K562 (cell line): Measurements from ENCODE around the gene TIA1. TPM values are rescaled to one million over a fixed set of nuclear protein-coding genes. Genes with fewer than 3 reads are reported as not detected.

Experiments
- ATAC-seq: fragments of 200-7000 bp; cut with Tn5 transposase; 3 replicates; pipeline ENCODE4 v1.9.1; 2020; ENCODE audit warnings: moderate library complexity
- BruUV-seq: library from RNA; stranded (reverse); fragments of 400-500 nt; replicated peaks from 2 replicates; lab custom pipeline; 2021; lab: Mats Ljungman, UMichigan
- CTCF ChIA-PET: fragments of 300-600 bp; formaldehyde crosslinking; extraction: SDS; loops from one replicate; lab custom pipeline; 2021; ENCODE audit warnings: low intra/inter-chr PET ratio; lab: Yijun Ruan, JAX
- POLR2A ChIA-PET: fragments of 300-600, 350-650 bp; sonication (Branson Sonifier 250); formaldehyde crosslinking; extraction: SDS; loops from one replicate; lab custom pipeline; 2021; ENCODE audit warnings: antibody characterized with exemption, inconsistent platforms; lab: Yijun Ruan, JAX
- DNase-seq, 4 experiments: peaks; one replicate each; pipeline versions ENCODE4 v3.0.0 to v3.0.0-alpha.2; 2011 to 2018; ENCODE audit warnings: low spot score in 3 of 4, mixed read lengths in 3 of 4; ENCODE audit errors: extremely low read depth in 1 of 4
- FAIRE-seq: peaks from 2 replicates; lab custom pipeline; 2011; peaks lifted over from hg19 to GRCh38; lab: Jason Lieb, UNC
- H2AFZ ChIP-seq: 2 replicates; pipeline ENCODE4 v1.6.0; 2011; ENCODE audit warnings: low read depth, low read length, control low read depth, inconsistent platforms
- H3K27ac ChIP-seq: fragments of 200-600 bp; 3 replicates; pipeline ENCODE4 v1.8.0; 2011; ENCODE audit warnings: low read depth, mild to moderate bottlenecking, control low read depth, inconsistent platforms, low read length, moderate library complexity, mixed read lengths; ENCODE audit errors: extremely low read depth
- H3K27me3 ChIP-seq, 2 experiments: fragments of 300-600 bp in 1 of 2; 2 replicates in 1 of 2; 3 replicates in 1 of 2; pipeline versions ENCODE4 v1.6.0 to v1.8.0; 2011; ENCODE audit warnings: inconsistent platforms in 2 of 2, low read length in 2 of 2, mild to moderate bottlenecking in 1 of 2, mixed read lengths in 1 of 2, moderate library complexity in 1 of 2; ENCODE audit not compliant: control insufficient read depth in 2 of 2, insufficient read depth in 2 of 2
- H3K36me3 ChIP-seq: fragments of 300-600 bp; 3 replicates; pipeline ENCODE4 v1.8.0; 2011; ENCODE audit warnings: mild to moderate bottlenecking, low read length, inconsistent platforms; ENCODE audit not compliant: control insufficient read depth, insufficient read depth
- H3K4me1 ChIP-seq, 2 experiments: fragments of 200-600 bp in 1 of 2; replicated peaks in 1 of 2; 2 replicates in 1 of 2; 3 replicates in 1 of 2; pipeline versions ENCODE4 v1.5.1 to v1.8.0; 2011; ENCODE audit warnings: inconsistent platforms in 2 of 2, low read length in 2 of 2, mild to moderate bottlenecking in 1 of 2, mixed read lengths in 1 of 2, moderate library complexity in 1 of 2; ENCODE audit not compliant: control insufficient read depth in 2 of 2, insufficient read depth in 2 of 2
- H3K4me2 ChIP-seq: 2 replicates; pipeline ENCODE4 v1.6.1; 2011; ENCODE audit warnings: low read length, control low read depth, inconsistent platforms, mixed read lengths; ENCODE audit not compliant: insufficient read depth
- H3K4me3 ChIP-seq: fragments of 200-600 bp; sonication (generic), shearing (Covaris generic); 2 replicates; pipeline ENCODE4 v1.5.1; 2016; ENCODE audit warnings: control low read depth, inconsistent platforms
- H3K79me2 ChIP-seq: fragments of 200-600 bp; 3 replicates; pipeline ENCODE4 v1.8.0; 2011; ENCODE audit warnings: low read length, inconsistent platforms; ENCODE audit not compliant: control insufficient read depth, insufficient read depth
- H3K9ac ChIP-seq, 2 experiments: 2 replicates each; pipeline versions ENCODE4 v1.6.0 to v1.6.1; 2011; ENCODE audit warnings: low read depth in 2 of 2, low read length in 2 of 2, control low read depth in 1 of 2, inconsistent platforms in 1 of 2, mild to moderate bottlenecking in 1 of 2, mixed read lengths in 1 of 2; ENCODE audit not compliant: insufficient read depth in 1 of 2
- H3K9me1 ChIP-seq: one replicate; pipeline ENCODE4 v1.6.0; 2011; ENCODE audit warnings: inconsistent platforms, mild to moderate bottlenecking, low read length, moderate library complexity; ENCODE audit not compliant: control insufficient read depth, insufficient read depth
- H3K9me3 ChIP-seq: replicated peaks from 2 replicates; pipeline ENCODE4 v1.5.1; 2011; ENCODE audit warnings: low read depth, low read length, inconsistent platforms; ENCODE audit not compliant: control insufficient read depth, insufficient read depth
- H4K20me1 ChIP-seq: replicated peaks from 2 replicates; pipeline ENCODE4 v1.6.1; 2011; ENCODE audit warnings: low read length, inconsistent platforms, mixed read lengths; ENCODE audit not compliant: control insufficient read depth, insufficient read depth
- ARID1B ChIP-seq: fragments of 450-650 bp; IDR thresholded peaks from 2 replicates; pipeline ENCODE4 v1.6.1; 2016; ENCODE audit warnings: antibody characterized with exemption, mild to moderate bottlenecking, inconsistent platforms
- BCOR ChIP-seq: fragments of 450-650 bp; IDR thresholded peaks from 2 replicates; pipeline ENCODE4 v1.6.1; 2016
- EP400 ChIP-seq: fragments of 450-650 bp; IDR thresholded peaks from 2 replicates; pipeline ENCODE4 v1.6.1; 2017; ENCODE audit warnings: antibody characterized with exemption, mild to moderate bottlenecking, moderate library complexity
- FOXK2 ChIP-seq, 2 experiments: fragments of 450-650 bp; IDR thresholded peaks in 1 of 2; conservative IDR thresholded peaks in 1 of 2; 2 replicates each; pipeline ENCODE4 v1.6.1; 2016; ENCODE audit warnings: low read depth in 2 of 2, mild to moderate bottlenecking in 1 of 2
- FOXO4 ChIP-seq: fragments of 450-650 bp; formaldehyde crosslinking; IDR thresholded peaks from 2 replicates; pipeline ENCODE4 v1.4.0; 2020; ENCODE audit warnings: mild to moderate bottlenecking, moderate library complexity
- KLF16 ChIP-seq: IDR thresholded peaks from 2 replicates; pipeline ENCODE4 v1.6.1; 2016; ENCODE audit warnings: antibody characterized with exemption
- LCOR ChIP-seq: sonication (generic); formaldehyde crosslinking; IDR thresholded peaks from 2 replicates; pipeline ENCODE4 v1.8.0; 2022; ENCODE audit warnings: mild to moderate bottlenecking, missing genetic modification reagents
- POLR2A ChIP-seq: fragments of 450-650 bp; conservative IDR thresholded peaks from 2 replicates; pipeline ENCODE4 v1.6.1; 2016
- POLR2AphosphoS5 ChIP-seq: IDR thresholded peaks from 2 replicates; pipeline ENCODE4 v1.6.1; 2011; ENCODE audit warnings: mild to moderate bottlenecking, low read depth, low read length, moderate library complexity; ENCODE audit not compliant: control insufficient read depth, insufficient read depth
- POLR2B ChIP-seq: fragments of 450-650 bp; IDR thresholded peaks from 2 replicates; pipeline ENCODE4 v1.6.1; 2018; ENCODE audit warnings: low read depth; ENCODE audit not compliant: partially characterized antibody
- SMAD2 ChIP-seq: fragments of 150-350 bp; IDR thresholded peaks from 2 replicates; pipeline ENCODE4 v1.6.1; 2014; ENCODE audit warnings: low read depth, mild to moderate bottlenecking, low read length
- SUPT5H ChIP-seq: fragments of 450-650 bp; IDR thresholded peaks from 2 replicates; pipeline ENCODE4 v1.6.1; 2016
- THRB ChIP-seq: fragments of 450-650 bp; formaldehyde crosslinking; conservative IDR thresholded peaks from 2 replicates; pipeline ENCODE4 v1.4.0; 2022; ENCODE audit warnings: mild to moderate bottlenecking, missing genetic modification characterization
- ZNF239 ChIP-seq: fragments of 250-450 bp; sonication (Bioruptor Pico); IDR thresholded peaks from 2 replicates; pipeline ENCODE4 v1.4.0; 2020; ENCODE audit warnings: mild to moderate bottlenecking
- WGBS: fragments of 100-300 bp; shearing (Covaris generic); methylation state at CpG from one replicate; pipeline ENCODE4 v1.1.6; 2016; ENCODE audit warnings: low coverage, mixed read lengths; ENCODE audit not compliant: insufficient coverage; ENCODE audit errors: missing lambda C conversion rate; 5-methylcytosine and 5-hydroxymethylcytosine counted together
- in situ Hi-C: fragments of 300-500 bp; cut with MboI; formaldehyde crosslinking; loops from 4 replicates; pipeline ENCODE4 v1.15.0; 2018; ENCODE audit warnings: inconsistent platforms, mixed read lengths
- intact Hi-C: fragments of 100-400 bp; cut with micrococcal nuclease; formaldehyde crosslinking; loops from 2 replicates; pipeline ENCODE4 v1.14.2; 2022
- polyA plus RNA-seq, 8 experiments: library from polyadenylated mRNA; depleted of rRNA in 4 of 8; stranded (reverse) in 5 of 8; unstranded in 3 of 8; fragments of >200 nt; fragmentation: Nextera tagmentation in 2 of 8; fragmentation: Illumina TruSeq in 1 of 8; extraction: Ambion mirVana in 2 of 8; extraction: Trizol in 1 of 8; gene quantifications; 2 replicates each; pipeline versions ENCODE4 v1.2.1 to v1.2.3, GENCODE V29; 2011 to 2014; ENCODE audit warnings: inconsistent platforms in 1 of 8, missing spikeins in 1 of 8
- total RNA-seq, 7 experiments: library from RNA; depleted of rRNA in 6 of 7; stranded (reverse); fragments of >200 nt in 6 of 7; fragmentation: Illumina TruSeq in 2 of 7; extraction: Trizol in 2 of 7; gene quantifications; 2 replicates each; pipeline versions ENCODE4 v1.2.1 to v1.2.3, GENCODE V29; 2011 to 2021; ENCODE audit warnings: low replicate concordance in 1 of 7

TIA1 gene
- total and polyA plus RNA-seq, 9 of the 15 experiments (the other 6 are each of a cell fraction or from before 2014, with no cell fraction given): 25.3 to 129 (median 79.6) TPM

GRCh38 chr2:70280242-70280798 lies 31.9 kb upstream of the TIA1 start:
- BruUV-seq: no TSS peak
- H3K79me2 ChIP-seq: peaks cover 27% of the 10 kb centered on the region
- ChIA-PET CTCF (no interaction called here), POLR2A (interaction anchor here (0.6 to 6.3 kb wide), 6 partner anchors 8 to 160 kb away, joined by 3 to 59 read pairs (median 5); partner anchors contain the start of genes PCYOX1 and SNRPG)
- H4K20me1 ChIP-seq: peaks cover 6% of the 10 kb centered on the region
- H3K4me1 ChIP-seq: no peaks in the 10 kb centered on the region; a peak in 1 of 5 replicates
- no peak overlapping the region for H3K4me3 ChIP-seq
- peaks cover 75% of the 10 kb centered on the region for H3K36me3 ChIP-seq
- H3K9me1 ChIP-seq: no peaks in the 10 kb centered on the region
- no peak overlapping the region for H3K9ac ChIP-seq
- no peaks in the 10 kb centered on the region for H3K27me3 ChIP-seq
- no peak for TF ChIP-seq SMAD2
- no peak for TF ChIP-seq ZNF239
- no peak for TF ChIP-seq ARID1B
- peak; percentile 33 for TF ChIP-seq POLR2A
- no peak for TF ChIP-seq LCOR (CRISPR knock-in tag)
- peak; percentile 57 for TF ChIP-seq POLR2AphosphoS5
- peak; percentile 33 for TF ChIP-seq POLR2B
- TF ChIP-seq THRB (CRISPR knock-in tag): no peak
- no peak for TF ChIP-seq FOXO4 (CRISPR knock-in tag)
- no peak for TF ChIP-seq FOXK2 (conservative IDR thresholded peaks at IDR 0.05 in 1 of 2, IDR thresholded peaks at IDR 0.05 in 1 of 2; ENCODE audit: low read depth in 2 of 2)
- TF ChIP-seq EP400: no peak
- no peak for TF ChIP-seq KLF16
- TF ChIP-seq BCOR: no peak
- TF ChIP-seq SUPT5H: peak; percentile 43; the same call in 1 of the 2 replicates
- peak; percentile 38 for ATAC-seq
- no peak overlapping the region for H3K4me2 ChIP-seq
- H3K27ac ChIP-seq: no peak overlapping the region
- no peak for FAIRE-seq
- 91% methylated on average over 2 of the region's 2 CpGs for WGBS
- intact Hi-C loops: no loop called here
- no peaks in the 10 kb centered on the region for H3K9me3 ChIP-seq
- H2AFZ ChIP-seq: no peak overlapping the region
- in situ Hi-C loops: no loop called here
- no peak for DNase-seq
